ENCODE results near the gene KRTDAP.

Gene KRTDAP

DNA sequence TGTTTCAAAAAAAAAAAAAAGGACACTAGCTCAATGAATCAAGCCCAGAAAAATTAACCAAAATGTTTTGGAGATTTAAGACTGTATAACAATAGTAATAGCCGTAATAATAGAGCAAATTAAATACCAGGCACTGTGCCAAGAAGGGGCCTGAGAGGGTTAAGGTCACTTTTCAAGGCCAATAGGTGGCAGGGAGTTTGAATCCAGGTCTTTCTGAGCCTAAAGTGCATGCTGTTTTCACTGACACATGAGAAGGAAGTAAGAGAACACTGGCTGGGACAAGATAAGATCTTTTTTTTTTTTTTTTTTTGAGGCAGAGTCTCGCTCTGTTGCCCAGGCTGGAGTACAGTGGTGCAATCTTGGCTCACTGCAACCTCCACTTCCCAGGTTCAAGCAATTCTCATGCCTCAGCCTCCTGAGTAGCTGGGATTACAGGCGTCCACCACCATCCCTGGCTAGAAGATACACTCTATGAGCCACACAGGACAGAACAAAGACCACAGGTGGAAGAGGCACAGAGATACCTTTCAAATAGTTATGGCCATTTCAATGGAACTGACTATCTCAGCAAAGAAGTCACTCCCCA, 34.6 kb downstream of the KRTDAP start:
- DNase-seq (ENCODE audit: low read depth in 1 of 2, low spot score in 1 of 2): no peak

DNA sequence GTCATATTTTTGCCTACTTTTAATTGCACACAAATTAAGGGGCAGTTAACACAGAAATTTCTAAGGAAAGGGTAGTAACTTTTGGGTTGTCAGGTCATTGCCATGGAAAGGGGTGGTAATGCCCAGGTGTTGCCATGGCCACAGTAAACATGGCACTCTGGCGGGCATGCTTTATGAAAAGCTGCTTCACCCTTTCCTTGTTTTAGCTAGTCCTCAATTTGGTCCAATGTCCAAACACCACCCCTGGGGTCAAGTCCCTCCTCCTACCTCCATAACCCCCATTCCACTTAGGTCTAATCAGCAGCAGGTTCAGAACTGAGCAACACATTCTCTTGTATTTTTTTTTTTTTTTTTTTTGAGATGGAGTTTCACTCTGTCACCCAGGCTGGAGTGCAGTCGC, 35.6 kb downstream of the KRTDAP start:
- no peak for DNase-seq (ENCODE audit: low read depth in 1 of 2, low spot score in 1 of 2)

DNA sequence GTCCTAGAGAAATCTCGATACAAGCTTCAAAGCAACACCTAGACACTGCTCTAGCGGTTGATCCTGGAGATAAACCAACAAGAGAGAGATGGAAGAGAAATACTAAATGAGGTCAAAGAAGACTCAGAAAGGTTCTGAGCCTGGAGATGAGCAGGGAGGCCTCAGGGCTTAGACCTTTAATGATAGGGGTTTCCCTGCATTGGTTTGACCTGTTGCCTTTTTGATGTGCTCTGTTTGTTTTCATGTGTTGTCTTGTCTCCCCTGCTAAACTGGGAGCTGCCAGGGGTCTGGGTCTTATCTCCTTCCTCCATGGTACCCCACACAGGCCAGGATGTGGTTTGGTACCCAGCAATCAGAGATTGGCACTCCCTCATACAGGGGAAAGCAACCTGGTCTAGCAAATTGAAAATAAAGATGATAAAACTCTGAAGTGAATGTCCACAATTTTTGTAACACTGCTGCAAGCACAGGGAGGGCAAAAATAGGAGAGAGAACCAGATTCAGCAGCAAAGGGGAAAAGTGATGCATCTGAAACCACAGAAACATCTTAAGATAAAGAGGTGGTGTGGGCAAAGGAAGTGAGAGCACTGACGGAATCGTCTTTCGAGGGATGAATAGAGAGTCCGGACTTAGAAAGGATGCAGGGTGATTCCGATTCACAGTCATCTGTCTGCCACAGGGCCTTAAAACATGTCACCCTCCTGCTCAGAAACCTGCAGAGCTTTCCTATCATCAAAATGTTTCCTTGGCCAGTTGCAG, 38.7 kb downstream of the KRTDAP start:
- DNase-seq (ENCODE audit: low read depth in 1 of 2, low spot score in 1 of 2): no peak

DNA sequence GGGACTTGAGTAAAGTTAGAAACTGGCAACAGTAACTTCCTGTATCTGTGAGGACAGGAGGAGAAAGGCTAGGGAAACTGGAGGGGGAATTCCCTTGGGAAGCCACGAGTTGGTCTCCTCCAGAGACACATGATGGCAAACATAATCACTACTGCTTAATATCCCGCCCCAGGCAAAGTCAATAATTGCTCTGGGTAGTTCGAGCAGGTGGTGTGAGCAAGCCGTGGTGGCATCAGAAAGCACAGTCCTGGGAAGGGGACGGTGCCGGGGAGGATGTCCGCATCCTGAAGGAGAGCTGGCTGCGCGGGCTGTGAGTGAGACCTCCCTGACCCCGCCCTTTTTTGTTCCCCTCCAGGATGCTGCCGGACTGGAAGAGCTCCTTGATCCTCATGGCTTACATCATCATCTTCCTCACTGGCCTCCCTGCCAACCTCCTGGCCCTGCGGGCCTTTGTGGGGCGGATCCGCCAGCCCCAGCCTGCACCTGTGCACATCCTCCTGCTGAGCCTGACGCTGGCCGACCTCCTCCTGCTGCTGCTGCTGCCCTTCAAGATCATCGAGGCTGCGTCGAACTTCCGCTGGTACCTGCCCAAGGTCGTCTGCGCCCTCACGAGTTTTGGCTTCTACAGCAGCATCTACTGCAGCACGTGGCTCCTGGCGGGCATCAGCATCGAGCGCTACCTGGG, 40.8 kb downstream of the KRTDAP start:
- DNase-seq (ENCODE audit: low read depth in 1 of 2, low spot score in 1 of 2): no peak

DNA sequence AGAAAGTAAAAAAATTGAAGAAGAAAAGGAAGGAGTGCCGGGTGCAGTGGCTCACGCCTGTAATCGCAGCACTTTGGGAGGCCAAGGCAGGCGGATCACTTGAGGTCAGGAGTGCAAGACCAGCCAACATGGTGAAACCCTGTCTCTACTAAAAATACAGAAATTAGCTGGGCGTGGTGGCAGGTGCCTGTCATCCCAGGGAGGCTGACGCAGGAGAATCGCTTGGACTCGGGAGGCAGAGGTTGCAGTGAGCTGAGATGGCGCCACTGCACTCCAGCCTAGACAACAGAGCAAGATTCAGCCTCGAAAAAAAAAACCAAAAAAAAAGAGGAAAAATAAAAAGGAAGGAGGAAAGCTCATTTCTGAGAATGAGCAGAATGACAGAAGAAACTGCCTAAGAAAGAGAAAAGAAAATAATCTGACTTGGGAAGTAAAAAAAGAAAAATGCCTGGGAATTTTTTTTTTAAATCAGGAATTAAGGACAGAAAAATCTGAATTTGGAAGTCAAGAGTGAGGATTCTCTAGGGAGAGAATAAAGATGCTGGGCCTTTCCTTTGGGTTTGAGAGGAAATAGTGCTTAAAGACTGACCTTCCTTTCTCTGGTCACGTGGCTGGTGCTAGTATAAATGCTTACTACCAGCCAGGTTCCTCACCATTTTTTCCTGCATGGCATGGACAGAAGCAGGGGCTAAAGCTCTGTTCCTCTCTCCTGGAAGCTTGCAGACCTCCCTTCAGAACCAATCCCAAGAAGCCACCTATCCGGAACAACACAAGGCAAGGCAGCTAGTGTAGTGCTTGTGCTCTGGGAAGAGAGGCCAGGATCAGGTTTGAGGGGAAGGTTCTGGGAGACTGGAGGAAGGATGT, 42.4 kb downstream of the KRTDAP start, which contains the start of gene FFAR2:
Gene FFAR2, plus strand, starts transcription at position 652 of the 864 bp plus-strand sequence. CDS start 1,458 bp downstream, outside the sequence.
- no peak for DNase-seq (ENCODE audit: low read depth in 1 of 2, low spot score in 1 of 2)

DNA sequence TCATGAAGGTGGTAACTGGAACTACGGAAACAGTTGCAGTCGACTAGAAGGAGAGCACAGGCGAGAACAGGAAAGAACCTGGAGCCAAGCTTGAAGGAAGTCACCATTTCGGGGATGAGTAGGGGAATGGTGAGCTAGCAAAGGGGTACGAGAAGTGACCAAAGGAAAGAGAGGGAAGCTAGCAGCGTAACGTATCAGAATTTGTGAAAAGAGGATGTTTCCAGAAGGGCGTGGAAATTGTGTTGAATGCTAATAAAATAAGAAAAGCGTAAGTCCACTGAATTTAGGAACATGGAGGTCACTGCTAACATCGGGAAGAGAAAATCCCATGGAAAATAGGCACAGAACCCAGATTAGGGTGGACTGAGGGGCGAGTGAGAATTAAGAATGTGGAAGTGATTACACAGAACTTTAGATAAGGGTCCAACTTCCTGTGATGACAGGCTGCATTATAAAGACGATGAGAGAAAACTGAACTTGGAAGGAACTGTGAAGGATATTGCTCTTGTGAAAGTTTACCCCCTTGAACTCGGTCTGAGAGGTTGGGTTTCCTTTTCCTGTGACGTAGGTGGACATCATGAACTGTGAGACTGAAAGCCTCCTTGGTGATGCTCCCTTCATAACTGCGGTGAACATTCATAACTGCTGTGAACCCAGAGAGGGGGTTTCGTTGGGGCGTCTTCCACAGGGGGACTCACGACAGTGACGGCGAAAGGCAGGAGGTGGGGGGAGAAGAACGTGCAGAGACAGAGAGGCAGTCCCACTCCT, 44.3 kb downstream of the KRTDAP start:
- no peak for DNase-seq (ENCODE audit: low read depth in 1 of 2, low spot score in 1 of 2)

DNA sequence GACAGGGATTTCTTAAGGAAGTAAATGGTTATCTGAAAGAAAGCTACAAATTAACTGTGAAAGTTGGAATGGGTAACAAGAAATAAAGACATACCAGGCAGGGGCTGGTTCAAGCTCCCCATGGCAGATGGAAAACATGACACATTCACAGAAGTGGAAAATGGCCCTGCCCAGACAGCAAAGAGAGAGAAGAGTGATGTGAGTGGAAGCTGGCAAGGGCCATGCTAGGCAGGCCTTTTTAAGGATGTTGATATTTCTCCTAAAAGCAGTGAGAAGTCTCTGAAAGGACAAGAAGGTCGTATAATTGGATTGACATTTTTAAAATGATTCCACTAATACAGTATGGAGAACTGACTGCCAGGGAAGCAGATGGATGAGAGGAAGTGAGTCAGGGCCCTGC, 45.5 kb downstream of the KRTDAP start:
- DNase-seq (ENCODE audit: low read depth in 1 of 2, low spot score in 1 of 2): no peak

DNA sequence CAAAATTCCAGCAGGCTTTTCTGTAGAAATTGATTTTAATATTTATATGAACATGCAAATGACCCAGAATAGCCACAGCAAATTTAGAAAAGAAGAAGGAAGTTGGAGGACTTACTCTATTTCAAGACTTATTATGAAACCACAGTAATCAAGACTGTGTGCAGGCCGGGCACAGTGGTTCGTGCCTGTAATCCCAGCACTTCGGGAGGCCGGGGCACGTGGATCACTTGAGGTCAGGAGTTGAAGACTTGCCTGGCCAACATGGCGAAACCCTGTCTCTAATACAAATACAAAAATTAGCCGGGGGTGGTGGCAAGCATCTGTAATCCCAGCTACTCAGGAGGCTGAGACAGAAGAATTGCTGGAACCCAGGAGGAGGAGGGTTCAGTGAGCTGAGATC, 48.2 kb downstream of the KRTDAP start:
- no peak for DNase-seq (ENCODE audit: low read depth in 1 of 2, low spot score in 1 of 2)

DNA sequence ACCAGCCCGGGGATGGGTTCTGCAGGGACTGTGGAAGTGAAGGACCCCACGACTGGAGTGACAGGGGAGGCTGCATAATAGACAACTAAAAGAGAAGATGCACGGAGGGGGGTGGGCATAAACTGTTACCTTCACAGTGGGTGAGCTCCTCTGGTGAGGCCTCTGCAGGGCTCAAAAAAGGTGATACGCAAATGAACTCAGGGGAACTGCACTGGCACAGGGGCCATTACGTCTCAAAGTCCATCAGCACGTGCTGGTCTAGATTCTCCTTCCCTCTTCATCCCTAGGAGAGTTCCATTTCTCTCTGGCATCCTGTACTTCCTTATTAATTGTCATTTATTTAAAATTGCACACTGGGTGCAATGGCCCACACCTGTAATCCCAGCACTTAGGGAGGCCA, 50.3 kb downstream of the KRTDAP start:
- DNase-seq (ENCODE audit: low read depth in 1 of 2, low spot score in 1 of 2): no peak

DNA sequence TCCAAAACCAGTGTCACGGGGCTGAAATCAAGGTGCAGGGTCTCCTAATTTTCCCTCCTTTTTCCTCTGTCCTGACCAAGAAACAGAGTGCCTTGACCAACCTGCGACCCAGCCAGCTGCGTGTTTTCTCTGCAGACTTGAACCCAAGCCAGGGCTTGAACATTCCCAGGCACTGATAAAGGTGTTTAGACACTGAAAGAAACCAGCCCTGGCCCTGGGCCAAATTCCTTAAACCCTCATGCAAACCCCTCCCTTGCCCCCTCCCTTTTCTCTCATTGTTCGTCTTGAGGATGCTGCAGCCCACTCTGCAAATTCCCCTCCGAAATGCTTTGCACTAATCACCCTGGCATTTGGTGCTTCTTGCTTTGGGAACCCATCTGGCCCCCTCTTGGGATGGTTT, 51.7 kb downstream of the KRTDAP start:
- DNase-seq (ENCODE audit: low read depth in 1 of 2, low spot score in 1 of 2): no peak

DNA sequence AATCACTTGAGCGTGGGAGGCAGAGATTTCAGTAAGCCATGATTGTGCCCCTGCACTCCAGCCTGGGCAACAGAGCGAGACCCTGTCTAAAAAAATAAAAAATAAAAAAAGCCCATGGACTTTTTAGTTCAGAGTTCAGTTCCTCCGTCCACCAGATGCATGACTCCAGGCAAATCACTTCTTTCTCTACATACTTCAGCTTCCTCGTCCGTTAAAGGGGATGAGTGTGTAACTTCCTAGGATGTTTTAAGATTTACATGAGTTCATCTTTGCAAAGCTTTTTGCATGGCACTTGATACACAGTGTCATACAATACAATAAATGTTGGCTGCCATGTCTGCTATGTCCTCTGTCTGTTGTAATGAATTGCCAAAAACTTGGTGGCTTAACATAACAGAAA, 52.2 kb downstream of the KRTDAP start:
- DNase-seq (ENCODE audit: low read depth in 1 of 2, low spot score in 1 of 2): no peak

DNA sequence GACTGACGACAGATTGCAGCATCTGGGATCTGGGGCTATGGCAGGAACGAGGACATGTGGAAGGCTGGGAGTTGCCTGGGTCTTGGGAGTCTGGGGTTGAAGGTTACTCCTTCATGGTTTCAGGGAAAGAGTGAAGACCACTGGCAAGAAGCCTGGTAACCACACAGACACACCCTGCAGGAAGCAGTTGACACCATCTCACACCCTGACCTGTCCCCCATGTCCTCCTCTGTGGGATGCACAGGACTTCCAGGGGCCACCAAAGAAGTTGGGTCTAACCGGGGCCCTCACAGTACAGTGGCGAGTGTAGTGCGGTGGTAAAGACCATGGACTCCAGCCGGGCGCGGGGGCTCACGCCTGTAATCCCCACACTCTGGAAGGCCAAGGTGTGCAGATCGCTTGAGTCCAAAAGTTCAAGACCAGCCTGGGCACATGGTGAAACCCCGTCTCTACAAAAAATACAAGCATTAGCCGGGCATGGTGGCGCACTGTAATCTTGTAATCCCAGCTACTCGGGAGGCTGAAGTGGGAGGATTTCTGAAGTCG, 52.8 kb downstream of the KRTDAP start:
- DNase-seq (ENCODE audit: low read depth in 1 of 2, low spot score in 1 of 2): no peak
